NB4 (cell line): ENCODE results near the gene S100A13.
"Not testable (repeated sequence)": the region's sequence is repeated elsewhere in the genome, so short reads cannot be mapped to it uniquely, and the experiment has no call there.

Source experiments
- DNase-seq: peaks from one replicate; pipeline ENCODE4 v3.0.0; 2010; ENCODE audit warnings: low read depth
- H3K4me3 ChIP-seq: one replicate; pipeline ENCODE4 v1.5.1; 2011; ENCODE audit warnings: mild to moderate bottlenecking, low read depth, low read length, moderate library complexity
- MYC ChIP-seq: IDR thresholded peaks from 2 replicates; pipeline ENCODE4 v1.6.1; 2011; ENCODE audit warnings: low read depth, low read length
- POLR2A ChIP-seq: IDR thresholded peaks from 2 replicates; pipeline ENCODE4 v1.6.1; 2011; ENCODE audit warnings: mild to moderate bottlenecking; ENCODE audit not compliant: insufficient read length; ENCODE audit errors: extremely low read depth
- TF ChIP-seq, protein P1 (sequence below): IDR thresholded peaks from one replicate; pipeline ENCODE4 v1.5.1; 2012; ENCODE audit warnings: low read depth, low read length
- TF ChIP-seq, protein P2 (sequence below): IDR thresholded peaks from 2 replicates; pipeline ENCODE4 v1.6.1; 2011; ENCODE audit warnings: low read depth, low read length

S100A13 gene

DNA sequence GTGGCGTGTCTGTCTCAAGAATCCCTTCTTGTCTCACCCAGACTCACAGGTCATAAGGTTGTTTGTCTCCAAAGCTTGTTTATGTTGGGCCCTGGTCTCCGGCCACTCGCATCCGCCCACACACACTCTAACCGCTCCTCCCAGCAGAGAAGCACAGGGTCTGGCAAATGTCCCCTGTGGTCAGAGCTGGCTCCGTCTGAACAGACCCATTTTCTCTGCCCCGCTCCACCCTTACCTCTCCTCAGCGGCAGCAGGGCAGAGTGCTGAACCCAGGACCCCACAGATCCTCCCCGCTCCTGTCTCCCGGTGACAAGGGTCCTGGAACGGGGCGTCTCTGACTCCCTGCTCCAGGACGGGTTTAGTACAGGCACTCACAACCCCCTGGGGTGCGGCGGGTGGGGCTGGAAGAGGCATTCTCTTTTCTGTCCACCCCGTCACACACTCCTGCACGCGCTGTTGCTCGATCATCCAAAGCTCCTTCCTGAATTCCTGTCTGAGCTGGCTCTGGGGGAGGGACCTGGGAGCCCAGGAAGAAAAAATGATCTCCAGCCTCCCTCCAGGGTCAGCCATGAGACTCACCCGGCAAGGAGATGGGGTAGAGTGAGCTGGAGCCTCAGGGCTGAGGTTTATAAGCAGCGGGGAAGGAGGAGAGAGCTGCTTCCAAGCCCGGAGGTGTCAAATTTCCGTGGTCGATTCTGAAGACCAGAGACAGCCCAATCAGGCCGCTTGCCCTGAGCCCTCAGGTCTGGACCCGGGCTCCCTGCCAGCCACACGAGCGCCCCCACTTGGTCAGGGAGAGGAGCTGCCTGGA is at the start of gene S100A13:
S100A13 (minus strand) TSS at position 602 of the 811 bp plus-strand sequence. CDS start 1,033 bp downstream, outside the sequence.
- TF ChIP-seq, protein P1, sequence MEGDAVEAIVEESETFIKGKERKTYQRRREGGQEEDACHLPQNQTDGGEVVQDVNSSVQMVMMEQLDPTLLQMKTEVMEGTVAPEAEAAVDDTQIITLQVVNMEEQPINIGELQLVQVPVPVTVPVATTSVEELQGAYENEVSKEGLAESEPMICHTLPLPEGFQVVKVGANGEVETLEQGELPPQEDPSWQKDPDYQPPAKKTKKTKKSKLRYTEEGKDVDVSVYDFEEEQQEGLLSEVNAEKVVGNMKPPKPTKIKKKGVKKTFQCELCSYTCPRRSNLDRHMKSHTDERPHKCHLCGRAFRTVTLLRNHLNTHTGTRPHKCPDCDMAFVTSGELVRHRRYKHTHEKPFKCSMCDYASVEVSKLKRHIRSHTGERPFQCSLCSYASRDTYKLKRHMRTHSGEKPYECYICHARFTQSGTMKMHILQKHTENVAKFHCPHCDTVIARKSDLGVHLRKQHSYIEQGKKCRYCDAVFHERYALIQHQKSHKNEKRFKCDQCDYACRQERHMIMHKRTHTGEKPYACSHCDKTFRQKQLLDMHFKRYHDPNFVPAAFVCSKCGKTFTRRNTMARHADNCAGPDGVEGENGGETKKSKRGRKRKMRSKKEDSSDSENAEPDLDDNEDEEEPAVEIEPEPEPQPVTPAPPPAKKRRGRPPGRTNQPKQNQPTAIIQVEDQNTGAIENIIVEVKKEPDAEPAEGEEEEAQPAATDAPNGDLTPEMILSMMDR, result peak; percentile 58
- peak; percentile 54 for TF ChIP-seq POLR2A
- no peak for TF ChIP-seq MYC
- H3K4me3 ChIP-seq, result no peak within 1 kb of the TSS
- DNase-seq, result peak; percentile 70

DNA sequence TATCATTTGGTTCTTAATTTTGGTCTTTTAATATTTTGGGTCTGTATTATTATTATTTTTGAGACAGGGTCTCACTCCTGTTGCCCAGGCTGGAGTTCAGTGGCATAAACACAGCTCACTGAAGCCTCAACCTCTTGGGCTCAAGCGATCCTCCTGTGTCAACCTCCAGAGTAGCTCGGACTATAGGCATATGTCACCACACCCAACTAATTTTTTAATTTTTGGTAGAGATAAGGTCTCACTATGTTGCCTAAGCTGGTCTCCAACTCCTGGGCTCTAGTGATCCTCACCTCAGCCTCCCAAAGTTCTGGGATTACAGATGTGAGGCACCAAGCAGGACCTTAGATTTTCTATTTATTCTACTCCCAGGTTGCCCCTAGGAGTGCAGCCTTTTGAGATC is 46.2 kb upstream of the S100A13 start:
- DNase-seq, result no peak
- TF ChIP-seq MYC (no peak), POLR2A (no peak)
- TF ChIP-seq, protein P1, result no peak
- TF ChIP-seq, protein P2, sequence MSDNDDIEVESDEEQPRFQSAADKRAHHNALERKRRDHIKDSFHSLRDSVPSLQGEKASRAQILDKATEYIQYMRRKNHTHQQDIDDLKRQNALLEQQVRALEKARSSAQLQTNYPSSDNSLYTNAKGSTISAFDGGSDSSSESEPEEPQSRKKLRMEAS, result no peak
- H3K4me3 ChIP-seq, result no peak overlapping the region

DNA sequence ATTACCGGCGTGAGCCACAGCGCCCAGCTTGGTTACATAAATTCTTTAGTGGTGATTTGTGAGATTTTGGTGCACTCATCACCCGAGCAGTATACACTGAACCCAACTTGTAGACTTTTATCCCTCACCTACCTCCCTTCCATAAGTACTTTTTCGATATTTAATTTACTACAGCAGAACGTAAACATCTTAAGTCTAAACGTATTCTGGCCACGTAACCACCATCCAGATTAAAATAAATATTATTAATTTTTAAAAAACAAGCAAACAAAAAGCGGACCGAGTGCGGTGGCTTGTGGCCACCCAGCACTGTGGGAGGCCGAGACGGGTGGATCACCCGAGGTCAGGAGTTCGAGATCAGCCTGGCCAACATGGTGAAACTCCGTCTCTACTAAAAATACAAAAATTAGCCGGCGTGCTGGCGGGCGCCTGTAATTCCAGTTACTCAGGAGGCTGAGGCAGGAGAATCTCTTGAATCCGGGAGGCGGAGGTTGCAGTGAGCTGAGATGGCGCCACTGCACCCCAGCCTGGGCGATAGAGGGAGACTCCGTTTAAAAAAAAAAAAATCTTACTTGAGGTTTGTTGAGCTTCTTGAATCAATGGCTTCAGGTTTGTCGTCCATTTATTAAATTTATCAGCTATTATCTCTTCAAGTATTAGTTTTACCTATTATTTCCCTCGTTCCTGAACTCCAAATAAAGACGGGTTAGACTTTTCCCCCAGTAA is 44.5 kb upstream of the S100A13 start:
- H3K4me3 ChIP-seq, result peak overlapping the region; percentile 82
- peak; percentile 52 for DNase-seq

DNA sequence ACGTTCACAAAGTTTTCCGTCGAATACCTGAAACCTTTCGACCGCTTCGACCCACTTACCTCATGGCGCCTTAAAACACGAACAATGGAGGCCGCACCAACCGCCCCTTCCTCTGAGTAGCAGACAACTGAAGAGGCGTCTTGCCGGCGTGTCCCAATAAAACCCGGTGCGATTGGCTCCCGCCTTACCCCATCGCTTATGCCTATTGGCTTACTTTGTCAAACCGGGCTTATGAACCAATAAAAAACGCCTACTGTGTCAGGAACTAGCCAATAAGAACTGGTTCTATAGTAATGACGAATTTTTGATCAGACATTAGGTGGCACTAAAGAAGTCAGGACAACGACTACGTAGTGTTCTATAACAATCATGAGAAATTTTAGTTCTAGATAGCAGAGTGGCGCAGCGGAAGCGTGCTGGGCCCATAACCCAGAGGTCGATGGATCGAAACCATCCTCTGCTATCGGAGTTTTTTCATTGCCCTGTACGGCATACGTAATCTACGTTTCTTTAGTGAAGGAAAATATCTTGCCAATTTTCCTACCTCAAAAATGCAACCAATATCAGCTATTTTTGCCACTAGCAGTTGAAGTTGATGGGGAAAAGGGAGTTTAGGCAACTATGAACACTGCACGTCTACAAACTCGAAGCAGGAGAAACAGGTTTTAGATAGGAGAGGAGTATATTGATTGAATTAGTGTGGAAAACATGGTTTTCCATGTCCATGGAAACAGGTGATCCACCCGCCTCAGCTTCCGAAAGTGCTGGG is 43.7 kb upstream of the S100A13 start, which contains the start of gene ILF2:
ILF2 (minus strand) TSS at position 135 of the 769 bp plus-strand sequence; CDS start at position 64, 71 bp downstream.
- TF ChIP-seq POLR2A, result peak; percentile 89
- peak; percentile 96 for TF ChIP-seq MYC
- TF ChIP-seq, protein P1, result peak; percentile 15
- TF ChIP-seq, protein P2, result peak; percentile 85
- peak within 1 kb of the TSS; percentile 97 for H3K4me3 ChIP-seq
- DNase-seq, result peak; percentile 99

DNA sequence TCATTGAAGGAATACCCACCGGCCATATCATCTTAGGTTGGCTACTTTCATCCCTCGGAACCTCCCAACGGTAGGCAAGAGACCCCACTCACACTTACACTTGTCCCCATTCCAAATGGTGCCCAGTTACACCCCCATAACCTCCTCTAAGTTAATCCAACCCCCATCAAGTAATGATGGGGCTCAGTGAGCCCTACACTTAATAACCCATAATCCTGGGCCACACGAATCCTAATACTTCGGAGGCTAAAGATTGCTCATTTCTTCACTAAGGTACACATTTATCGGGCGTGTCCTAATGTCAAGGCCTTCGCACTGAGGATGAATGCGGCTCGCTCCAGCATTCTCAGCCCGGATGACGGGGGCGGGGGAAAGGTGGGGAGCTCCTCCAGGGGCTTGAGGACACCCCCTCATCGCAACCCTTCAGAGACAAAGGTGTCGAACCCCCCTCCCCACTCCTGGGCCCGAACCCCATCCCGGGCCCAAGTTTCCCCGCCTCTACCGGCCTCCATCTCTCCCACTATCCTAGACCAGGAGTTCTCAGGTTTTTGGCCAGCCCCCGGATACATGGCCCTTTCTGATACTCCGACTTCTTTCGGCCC is 43.1 kb upstream of the S100A13 start:
- no peak for TF ChIP-seq MYC
- TF ChIP-seq, protein P2, result no peak
- no peak for TF ChIP-seq POLR2A
- TF ChIP-seq, protein P1, result no peak
- peak overlapping the region; percentile 97 for H3K4me3 ChIP-seq
- no peak for DNase-seq

DNA sequence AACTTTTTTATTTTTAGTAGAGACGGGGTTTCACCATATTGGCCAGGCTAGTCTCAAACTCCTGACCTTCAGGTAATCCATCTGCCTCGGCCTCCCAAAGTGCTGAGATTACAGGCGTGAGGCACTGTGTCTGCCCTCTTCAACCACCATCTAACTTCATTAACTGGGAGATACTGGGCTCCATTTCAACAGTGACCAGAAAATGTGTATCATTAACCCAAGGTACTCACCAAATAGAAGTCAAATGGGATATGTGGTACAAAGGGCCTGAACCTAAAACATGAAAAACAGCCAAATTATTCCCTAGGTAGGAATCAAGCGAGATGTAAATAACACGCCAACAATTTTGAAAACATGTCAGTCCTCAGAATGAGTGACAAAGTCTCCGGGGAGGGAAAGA is 42.3 kb upstream of the S100A13 start:
- DNase-seq, result no peak
- TF ChIP-seq MYC (no peak), POLR2A (no peak)
- TF ChIP-seq, protein P1, result no peak
- TF ChIP-seq, protein P2, result no peak
- peak overlapping the region; percentile 97 for H3K4me3 ChIP-seq

DNA sequence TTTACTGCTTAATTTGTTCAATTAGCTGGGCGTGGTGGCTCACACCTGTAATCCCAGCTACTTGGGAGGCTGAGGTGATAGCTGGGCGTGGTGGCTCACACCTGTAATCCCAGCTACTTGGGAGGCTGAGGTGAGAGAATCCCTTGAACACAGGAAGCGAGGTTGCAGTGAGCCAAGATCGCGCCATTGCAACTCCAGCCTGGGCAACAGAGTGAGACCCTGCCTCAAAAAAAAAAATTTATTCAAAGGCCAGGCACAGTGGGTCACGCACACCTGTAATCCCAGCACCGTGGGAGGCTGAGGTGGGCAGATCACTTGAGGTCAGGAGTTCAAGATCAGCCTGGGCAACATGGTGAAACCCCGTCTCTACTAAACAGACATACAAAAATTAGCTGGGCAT is 41.4 kb upstream of the S100A13 start:
- DNase-seq, result not testable (repeated sequence)
- peak overlapping the region; percentile 32 for H3K4me3 ChIP-seq
